OCI-LY1 (cell line): ENCODE measurements around the gene GFOD2.
A peak's percentile ranks its signal among the peaks of the same experiment; 100 is the strongest.

Experiments used
- H2AFZ ChIP-seq: fragments of 200-600 bp; sonication (generic), shearing (Covaris generic); 2 replicates; pipeline ENCODE4 v1.6.0; 2014; ENCODE audit warnings: antibody characterized with exemption, mild to moderate bottlenecking, low read length
- H3F3A ChIP-seq: fragments of 200-600 bp; sonication (generic), shearing (Covaris generic); 2 replicates; pipeline ENCODE4 v1.6.0; 2014; ENCODE audit warnings: mild to moderate bottlenecking, antibody characterized with exemption, low read length, moderate library complexity; ENCODE audit not compliant: insufficient read depth
- H3K27ac ChIP-seq: fragments of 200-600 bp; sonication (generic); 2 replicates; pipeline ENCODE4 v1.5.1; 2014; ENCODE audit warnings: low read length, mixed run types, mild to moderate bottlenecking, low read depth; ENCODE audit not compliant: poor library complexity, severe bottlenecking
- H3K27me3 ChIP-seq: fragments of 200-600 bp; sonication (generic); 2 replicates; pipeline ENCODE4 v1.6.0; 2014; ENCODE audit warnings: antibody characterized with exemption, mild to moderate bottlenecking, low read length, moderate library complexity; ENCODE audit not compliant: insufficient read depth
- H3K36me3 ChIP-seq: fragments of 200-600 bp; sonication (generic); 2 replicates; pipeline ENCODE4 v1.6.1; 2014; ENCODE audit warnings: mild to moderate bottlenecking, antibody characterized with exemption, low read length, moderate library complexity, mixed read lengths; ENCODE audit not compliant: insufficient read depth
- H3K4me1 ChIP-seq: fragments of 200-600 bp; sonication (generic); 2 replicates; pipeline ENCODE4 v1.5.1; 2014; ENCODE audit warnings: mild to moderate bottlenecking, low read length, moderate library complexity; ENCODE audit not compliant: insufficient read depth, severe bottlenecking
- H3K4me2 ChIP-seq: fragments of 200-600 bp; sonication (generic), shearing (Covaris generic); 2 replicates; pipeline ENCODE4 v1.6.1; 2014; ENCODE audit warnings: low read length
- H3K4me3 ChIP-seq: fragments of 200-600 bp; sonication (generic); 2 replicates; pipeline ENCODE4 v1.5.1; 2014; ENCODE audit warnings: low read length, low read depth, mild to moderate bottlenecking, mixed read lengths; ENCODE audit not compliant: poor library complexity, severe bottlenecking
- H3K79me2 ChIP-seq: fragments of 200-600 bp; shearing (Covaris generic); 2 replicates; pipeline ENCODE4 v1.6.1; 2016; ENCODE audit warnings: mixed run types, low read length, mixed read lengths; ENCODE audit not compliant: insufficient read depth
- H3K9ac ChIP-seq: fragments of 200-600 bp; sonication (generic), shearing (Covaris generic); 2 replicates; pipeline ENCODE4 v1.6.1; 2014; ENCODE audit warnings: mild to moderate bottlenecking, low read length, mixed read lengths
- H3K9me2 ChIP-seq: fragments of 200-600 bp; sonication (generic), shearing (Covaris generic); 2 replicates; pipeline ENCODE4 v1.6.1; 2014; ENCODE audit warnings: low read depth, mild to moderate bottlenecking, low read length, mixed read lengths
- H3K9me3 ChIP-seq: fragments of 200-600 bp; shearing (Covaris generic); 2 replicates; pipeline ENCODE4 v1.6.1; 2014; ENCODE audit warnings: low read length, mixed read lengths
- H4K20me1 ChIP-seq: fragments of 200-600 bp; sonication (generic), shearing (Covaris generic); 2 replicates; pipeline ENCODE4 v1.6.0; 2016; ENCODE audit warnings: mild to moderate bottlenecking, low read length; ENCODE audit not compliant: insufficient read depth
- EZH2 ChIP-seq: fragments of 200-600 bp; sonication (generic), shearing (Covaris generic); IDR thresholded peaks from 2 replicates; pipeline ENCODE4 v1.8.0; 2017; ENCODE audit warnings: borderline replicate concordance, mixed run types, mild to moderate bottlenecking, antibody characterized with exemption, low read length, moderate library complexity, mixed read lengths
- TF ChIP-seq, protein P1 (sequence below): fragments of 200-600 bp; sonication (generic), shearing (Covaris generic); IDR thresholded peaks from 2 replicates; pipeline ENCODE4 v1.5.1; 2017; ENCODE audit warnings: mild to moderate bottlenecking, antibody characterized with exemption, low read length, moderate library complexity, mixed read lengths

Gene GFOD2

DNA sequence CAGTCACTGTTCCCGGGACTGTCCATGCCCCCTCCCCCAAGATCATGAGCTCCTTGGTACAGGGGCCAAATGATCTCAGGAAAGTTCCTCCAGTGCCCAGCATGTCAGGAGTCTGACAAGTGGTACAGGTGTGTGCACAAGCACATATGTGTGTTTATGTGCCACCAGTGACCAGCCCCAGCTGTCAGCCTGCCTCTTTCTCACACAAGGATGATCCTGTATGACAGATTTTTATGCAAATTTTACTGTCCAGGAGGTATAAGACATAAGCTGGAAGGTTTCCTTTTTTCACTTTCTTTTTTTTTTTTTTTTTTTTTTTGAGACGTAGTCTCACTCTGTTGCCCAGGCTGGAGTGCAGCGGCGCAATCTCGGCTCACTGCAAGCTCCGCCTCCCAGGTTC is 31.4 kb upstream of the GFOD2 start:
- peak overlapping the region; percentile 70 for H3K27ac ChIP-seq
- H3K9me2 ChIP-seq: no peaks in the 10 kb centered on the region
- TF ChIP-seq, protein P1, sequence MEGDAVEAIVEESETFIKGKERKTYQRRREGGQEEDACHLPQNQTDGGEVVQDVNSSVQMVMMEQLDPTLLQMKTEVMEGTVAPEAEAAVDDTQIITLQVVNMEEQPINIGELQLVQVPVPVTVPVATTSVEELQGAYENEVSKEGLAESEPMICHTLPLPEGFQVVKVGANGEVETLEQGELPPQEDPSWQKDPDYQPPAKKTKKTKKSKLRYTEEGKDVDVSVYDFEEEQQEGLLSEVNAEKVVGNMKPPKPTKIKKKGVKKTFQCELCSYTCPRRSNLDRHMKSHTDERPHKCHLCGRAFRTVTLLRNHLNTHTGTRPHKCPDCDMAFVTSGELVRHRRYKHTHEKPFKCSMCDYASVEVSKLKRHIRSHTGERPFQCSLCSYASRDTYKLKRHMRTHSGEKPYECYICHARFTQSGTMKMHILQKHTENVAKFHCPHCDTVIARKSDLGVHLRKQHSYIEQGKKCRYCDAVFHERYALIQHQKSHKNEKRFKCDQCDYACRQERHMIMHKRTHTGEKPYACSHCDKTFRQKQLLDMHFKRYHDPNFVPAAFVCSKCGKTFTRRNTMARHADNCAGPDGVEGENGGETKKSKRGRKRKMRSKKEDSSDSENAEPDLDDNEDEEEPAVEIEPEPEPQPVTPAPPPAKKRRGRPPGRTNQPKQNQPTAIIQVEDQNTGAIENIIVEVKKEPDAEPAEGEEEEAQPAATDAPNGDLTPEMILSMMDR: no peak
- no peak for TF ChIP-seq EZH2
- peaks cover 6% of the 10 kb centered on the region; the same call in 1 of the 2 replicates for H3K36me3 ChIP-seq
- no peak overlapping the region; the same call in 1 of the 2 replicates for H3K9ac ChIP-seq
- H3K4me3 ChIP-seq: no peak overlapping the region
- no peaks in the 10 kb centered on the region for H3F3A ChIP-seq
- H3K27me3 ChIP-seq: no peaks in the 10 kb centered on the region
- no peaks in the 10 kb centered on the region for H3K79me2 ChIP-seq
- H3K4me1 ChIP-seq: peaks cover 25% of the 10 kb centered on the region
- H2AFZ ChIP-seq: no peak overlapping the region
- no peak overlapping the region; the same call in 1 of the 2 replicates for H3K4me2 ChIP-seq
- H3K9me3 ChIP-seq: no peaks in the 10 kb centered on the region
- H4K20me1 ChIP-seq: no peaks in the 10 kb centered on the region

DNA sequence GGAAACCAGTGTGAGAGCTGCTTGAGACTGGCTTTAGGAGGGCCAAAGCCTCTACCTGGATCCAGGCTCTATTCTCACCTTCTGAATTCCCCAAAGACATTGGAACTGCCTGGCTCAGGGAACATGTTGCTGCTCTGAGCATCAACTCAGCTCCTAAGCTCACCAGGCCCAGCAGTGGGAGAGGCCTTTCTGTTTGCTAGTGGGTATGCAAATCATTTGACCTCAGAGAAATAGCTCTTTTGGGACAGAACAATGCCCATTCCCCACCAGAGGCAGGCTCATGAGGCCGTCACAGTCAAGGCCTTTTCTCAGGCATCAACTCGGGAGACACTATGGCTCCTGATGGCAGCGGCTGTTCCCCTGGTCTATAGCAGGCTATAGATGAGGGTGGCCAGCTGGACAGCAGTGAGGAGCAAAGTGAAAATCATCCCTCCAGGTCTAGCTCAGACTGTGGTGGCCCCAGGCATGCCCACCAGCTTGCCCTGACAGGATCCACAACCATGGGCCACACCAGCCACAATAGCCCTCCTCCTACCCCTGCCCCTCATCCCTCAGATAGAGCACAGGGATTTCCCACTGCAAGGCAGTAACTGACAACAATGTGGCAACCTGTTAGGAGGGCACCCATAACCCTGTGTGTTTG is 30.4 kb upstream of the GFOD2 start:
- peak overlapping the region; percentile 27; the same call in 1 of the 2 replicates for H3K9ac ChIP-seq
- no peaks in the 10 kb centered on the region for H3F3A ChIP-seq
- no peak overlapping the region for H2AFZ ChIP-seq

DNA sequence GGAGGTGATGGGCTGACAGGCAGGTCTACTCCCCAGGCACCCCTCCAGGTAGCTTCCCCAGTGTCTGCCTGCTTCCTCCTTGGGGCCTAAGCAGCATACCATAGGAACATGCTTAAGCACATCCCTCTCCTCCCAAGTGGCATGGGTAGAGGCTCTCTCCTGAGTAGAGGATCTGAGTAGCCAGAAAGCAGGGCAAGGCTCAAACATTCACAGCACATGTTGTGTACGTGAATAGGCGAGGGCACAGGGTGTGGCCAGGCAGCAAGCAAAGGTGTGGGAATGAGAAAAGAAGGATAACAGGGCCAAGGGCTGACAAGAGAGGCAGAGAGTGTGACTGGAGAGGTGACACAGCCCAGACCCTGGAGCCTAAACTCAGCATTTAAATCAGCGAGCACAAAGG is 29.7 kb upstream of the GFOD2 start:
- no peaks in the 10 kb centered on the region for H3K9me3 ChIP-seq
- no peaks in the 10 kb centered on the region for H3F3A ChIP-seq
- peaks cover 8% of the 10 kb centered on the region; the same call in 1 of the 2 replicates for H3K36me3 ChIP-seq
- H3K27me3 ChIP-seq: no peaks in the 10 kb centered on the region
- H3K4me1 ChIP-seq: peaks cover 25% of the 10 kb centered on the region
- H3K27ac ChIP-seq: peak overlapping the region; percentile 70
- no peak overlapping the region for H2AFZ ChIP-seq
- H3K79me2 ChIP-seq: no peaks in the 10 kb centered on the region
- H3K9me2 ChIP-seq: no peaks in the 10 kb centered on the region
- H3K4me3 ChIP-seq: no peak overlapping the region
- H3K4me2 ChIP-seq: no peak overlapping the region; the same call in 1 of the 2 replicates
- peak overlapping the region; percentile 27; the same call in 1 of the 2 replicates for H3K9ac ChIP-seq
- TF ChIP-seq, protein P1: no peak
- no peak for TF ChIP-seq EZH2
- no peaks in the 10 kb centered on the region for H4K20me1 ChIP-seq

More for the DNA sequence above, 30.4 kb upstream of the GFOD2 start:
- no peaks in the 10 kb centered on the region for H3K9me2 ChIP-seq
- no peak overlapping the region for H3K4me3 ChIP-seq
- no peaks in the 10 kb centered on the region for H3K79me2 ChIP-seq
- H3K27me3 ChIP-seq: no peaks in the 10 kb centered on the region
- H4K20me1 ChIP-seq: no peaks in the 10 kb centered on the region
- H3K36me3 ChIP-seq: peaks cover 6% of the 10 kb centered on the region; the same call in 1 of the 2 replicates
- no peaks in the 10 kb centered on the region for H3K9me3 ChIP-seq
- peak overlapping the region; percentile 35; the same call in 1 of the 2 replicates for H3K4me2 ChIP-seq
- TF ChIP-seq, protein P1: no peak
- no peak for TF ChIP-seq EZH2
- H3K4me1 ChIP-seq: peaks cover 25% of the 10 kb centered on the region
- H3K27ac ChIP-seq: peak overlapping the region; percentile 70
